ENCODE data around the gene LRRC43.

Gene LRRC43

DNA sequence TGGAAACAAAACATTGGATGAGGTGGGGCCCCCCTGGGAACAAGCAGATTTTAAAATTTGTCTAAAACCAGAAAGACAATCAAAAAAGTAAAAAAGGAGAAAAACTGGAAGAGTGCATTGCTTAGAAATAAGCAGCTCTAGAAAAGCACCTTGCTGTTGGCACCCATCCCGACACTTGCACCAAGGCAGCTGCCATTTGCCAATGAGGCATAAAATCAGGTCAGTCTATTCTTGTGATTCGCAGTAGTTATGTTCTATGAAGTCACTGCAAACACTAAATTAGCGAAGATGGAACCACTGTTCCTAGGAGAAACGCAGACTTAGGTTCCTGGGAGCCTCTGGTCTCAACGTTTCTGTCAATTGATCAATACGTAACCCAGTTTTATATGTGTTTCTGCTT is 67.1 kb downstream of the LRRC43 start:
- H3K4me1 ChIP-seq (ENCODE audit: control insufficient read depth, insufficient read depth, low read length) = no peaks in the 10 kb centered on the region
- no peak overlapping the region for H3K9ac ChIP-seq (ENCODE audit: low read length in 2 of 2)
- no peak overlapping the region for H3K4me3 ChIP-seq (ENCODE audit: low read length in 2 of 2)
- H3K36me3 ChIP-seq (ENCODE audit: control insufficient read depth in 2 of 2, insufficient read depth in 2 of 2, low read length in 2 of 2) = peaks cover 7 to 24% of the 10 kb centered on the region in 2 donors
- H3K27ac ChIP-seq (ENCODE audit: low read length) = no peak overlapping the region
- no peaks in the 10 kb centered on the region for H3K27me3 ChIP-seq (ENCODE audit: control insufficient read depth in 1 of 2, insufficient read depth in 2 of 2, low read length in 2 of 2)
- no peaks in the 10 kb centered on the region for H3K9me3 ChIP-seq (ENCODE audit: control insufficient read depth in 2 of 2, low read length in 2 of 2)

DNA sequence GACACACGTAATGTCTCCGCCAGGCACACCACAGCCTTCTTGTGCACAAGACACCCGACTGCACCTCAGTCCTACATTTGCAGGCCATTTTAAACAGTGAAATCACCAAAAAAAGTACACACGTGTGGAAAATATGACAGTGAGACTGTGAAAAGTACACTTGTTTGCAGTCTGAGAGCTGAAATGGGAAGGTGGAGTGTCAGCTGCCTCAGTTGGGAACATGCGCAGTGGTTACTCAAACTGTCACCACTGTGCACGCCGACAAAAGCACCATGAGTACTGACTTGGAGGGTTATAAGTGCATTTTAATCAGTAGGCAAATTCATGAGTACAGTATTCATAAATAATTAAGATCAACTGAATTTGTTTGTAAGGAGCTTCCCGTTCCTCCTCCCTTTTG is 67.6 kb downstream of the LRRC43 start:
- no peaks in the 10 kb centered on the region for H3K9me3 ChIP-seq (ENCODE audit: control insufficient read depth in 2 of 2, low read length in 2 of 2)
- H3K27me3 ChIP-seq (ENCODE audit: control insufficient read depth in 1 of 2, insufficient read depth in 2 of 2, low read length in 2 of 2) = no peaks in the 10 kb centered on the region
- H3K9ac ChIP-seq (ENCODE audit: low read length in 2 of 2) = no peak overlapping the region
- peaks cover 7 to 24% of the 10 kb centered on the region in 2 donors for H3K36me3 ChIP-seq (ENCODE audit: control insufficient read depth in 2 of 2, insufficient read depth in 2 of 2, low read length in 2 of 2)
- no peak overlapping the region for H3K27ac ChIP-seq (ENCODE audit: low read length)
- H3K4me1 ChIP-seq (ENCODE audit: control insufficient read depth, insufficient read depth, low read length) = no peaks in the 10 kb centered on the region
- H3K4me3 ChIP-seq (ENCODE audit: low read length in 2 of 2) = no peak overlapping the region

Data from stomach smooth muscle (tissue), 2 donors.